GM12892 (cell line): ENCODE data around the gene COL23A1.

Experiments used
- POLR2A ChIP-seq: IDR thresholded peaks from 2 replicates; pipeline ENCODE4 v1.6.1; 2011; ENCODE audit warnings: low read depth, low read length, control low read depth
- POLR2AphosphoS5 ChIP-seq: IDR thresholded peaks from 2 replicates; pipeline ENCODE4 v1.6.1; 2011; ENCODE audit warnings: low read depth, low read length, control low read depth
- TAF1 ChIP-seq: IDR thresholded peaks from 2 replicates; pipeline ENCODE4 v1.6.1; 2011; ENCODE audit warnings: low read depth, mild to moderate bottlenecking, control low read depth, low read length, borderline replicate concordance

- TF ChIP-seq POLR2A = no peak
- no peak for TF ChIP-seq POLR2AphosphoS5
- no peak for TF ChIP-seq TAF1
Measured at GRCh38 chr5:178244576-178244975, 345.6 kb downstream of the COL23A1 start.
